ENCODE data around the gene PITPNM3.
"Not testable (repeated sequence)": the region's sequence is repeated elsewhere in the genome, so short reads cannot be mapped to it uniquely, and the experiment has no call there.

Gene PITPNM3

GRCh38 chr17:6574687-6575595, 18.6 kb upstream of the PITPNM3 start:
- peak in 1 of 4 experiments; percentile 8 for DNase-seq

GRCh38 chr17:6573982-6574686, 17.8 kb upstream of the PITPNM3 start:
- no peak for DNase-seq

GRCh38 chr17:6573495-6573894, 17.1 kb upstream of the PITPNM3 start:
- DNase-seq: not testable (repeated sequence)

- no peak for DNase-seq
These were observed 16.6 kb upstream of the PITPNM3 start for GRCh38 chr17:6572972-6573370.

- DNase-seq: no peak
These were observed 15.1 kb upstream of the PITPNM3 start for GRCh38 chr17:6571452-6571781.

- DNase-seq: no peak
These were observed 14.5 kb upstream of the PITPNM3 start for GRCh38 chr17:6570731-6571451.

- DNase-seq: no peak
These were observed 13.3 kb upstream of the PITPNM3 start for GRCh38 chr17:6569370-6570285.

GRCh38 chr17:6568184-6568758, 11.9 kb upstream of the PITPNM3 start:
- DNase-seq: no peak

GRCh38 chr17:6567528-6568183, 11.3 kb upstream of the PITPNM3 start:
- DNase-seq: no peak

- no peak for DNase-seq
These were observed 5.1 kb upstream of the PITPNM3 start for GRCh38 chr17:6561446-6561845.

- DNase-seq: no peak
These were observed 4.1 kb upstream of the PITPNM3 start for GRCh38 chr17:6560496-6560895.

- no peak for DNase-seq
These were observed 3.4 kb upstream of the PITPNM3 start for GRCh38 chr17:6559753-6560215.

GRCh38 chr17:6558932-6559752, 2.8 kb upstream of the PITPNM3 start:
- DNase-seq: no peak

- no peak for DNase-seq
These were observed 1.9 kb upstream of the PITPNM3 start for GRCh38 chr17:6558276-6558675.

- no peak for DNase-seq
These were observed 684 bp upstream of the PITPNM3 start for GRCh38 chr17:6557040-6557438.

GRCh38 chr17:6555331-6556120, 829 bp downstream of the PITPNM3 start:
- DNase-seq: no peak

- no peak for DNase-seq
These were observed 1.5 kb downstream of the PITPNM3 start for GRCh38 chr17:6554871-6555330.

- DNase-seq: no peak
These were observed 2.0 kb downstream of the PITPNM3 start for GRCh38 chr17:6554342-6554741.

GRCh38 chr17:6551869-6552531, 4.4 kb downstream of the PITPNM3 start:
- no peak for DNase-seq

Data from activated naive CD4-positive, alpha-beta T cell (primary cell).